Measurements from ENCODE around the gene DUSP28. TPM values are rescaled to one million over a fixed set of nuclear protein-coding genes. Genes with fewer than 3 reads are reported as not detected.

The DUSP28 gene
- total RNA-seq, 1 experiment from 2014 or later: 2.3 TPM

GRCh38 chr2:240560084-240560479 lies at the start of gene DUSP28 (continued):
- no peak for TF ChIP-seq AFF4 (CRISPR knock-in tag; IDR thresholded peaks at IDR 0.05; ENCODE audit: borderline replicate concordance)
- peak; percentile 75 for TF ChIP-seq GABPB1 (CRISPR knock-in tag; IDR thresholded peaks at IDR 0.05)
- no peak for TF ChIP-seq RELA (CRISPR knock-in tag; IDR thresholded peaks at IDR 0.05; ENCODE audit: borderline replicate concordance)
- no peak for TF ChIP-seq ZNF416 (CRISPR knock-in tag; IDR thresholded peaks at IDR 0.05)
- TF ChIP-seq NFYB (CRISPR knock-in tag; conservative IDR thresholded peaks at IDR 0.05; ENCODE audit: low read depth): no peak
- TF ChIP-seq ZSCAN18 (CRISPR knock-in tag; IDR thresholded peaks at IDR 0.05): no peak
- peak; percentile 92 for TF ChIP-seq ZNF232 (CRISPR knock-in tag; IDR thresholded peaks at IDR 0.05)
- peak; percentile 98 for TF ChIP-seq MAX (CRISPR knock-in tag; IDR thresholded peaks at IDR 0.05)
- no peak for TF ChIP-seq RORB (CRISPR knock-in tag; IDR thresholded peaks at IDR 0.05)
- TF ChIP-seq CDX4 (CRISPR knock-in tag; IDR thresholded peaks at IDR 0.05; ENCODE audit: borderline replicate concordance): no peak
- TF ChIP-seq CREB1 (CRISPR knock-in tag; IDR thresholded peaks at IDR 0.05): peak; percentile 57; the same call in 1 of the 2 replicates

- no peak for ATAC-seq
- no peak for TF ChIP-seq MXD4 (CRISPR knock-in tag; IDR thresholded peaks at IDR 0.05; ENCODE audit: borderline replicate concordance)
- no peak for TF ChIP-seq E2F5 (CRISPR knock-in tag; IDR thresholded peaks at IDR 0.05)
- no peak for TF ChIP-seq CBFB (CRISPR knock-in tag; IDR thresholded peaks at IDR 0.05; ENCODE audit: low read depth)
- TF ChIP-seq FOXK1 (CRISPR knock-in tag; IDR thresholded peaks at IDR 0.05): no peak
- TF ChIP-seq ELF4 (CRISPR knock-in tag; IDR thresholded peaks at IDR 0.05; ENCODE audit: low read depth): no peak
- no peak for TF ChIP-seq ZNF232 (CRISPR knock-in tag; IDR thresholded peaks at IDR 0.05)
- no peak for TF ChIP-seq NR3C1 (CRISPR knock-in tag; conservative IDR thresholded peaks at IDR 0.05; ENCODE audit: low read depth)
- TF ChIP-seq SMAD4 (CRISPR knock-in tag; IDR thresholded peaks at IDR 0.05): no peak
- no peak for TF ChIP-seq ERG (CRISPR knock-in tag; IDR thresholded peaks at IDR 0.05)
- no peak for TF ChIP-seq RORB (CRISPR knock-in tag; IDR thresholded peaks at IDR 0.05)
- no peak for TF ChIP-seq HMGA2 (CRISPR knock-in tag; IDR thresholded peaks at IDR 0.05)
- TF ChIP-seq MLX (CRISPR knock-in tag; IDR thresholded peaks at IDR 0.05): no peak
- TF ChIP-seq ESRRA (CRISPR knock-in tag; IDR thresholded peaks at IDR 0.05; ENCODE audit: borderline replicate concordance): no peak
- no peak overlapping the region for H3K4me3 Mint-ChIP-seq
- no peaks in the 10 kb centered on the region for H3K27me3 Mint-ChIP-seq (ENCODE audit: low read depth)
- H3K4me1 Mint-ChIP-seq: no peaks in the 10 kb centered on the region
- no peak for DNase-seq (ENCODE audit: low spot score)
- ChIA-PET CTCF (interaction anchor here (0.7 kb wide), 1 partner anchor 42 kb away, joined by 3 read pairs; no protein-coding TSS in a partner anchor), POLR2A (no interaction called here)
- H3K9me3 Mint-ChIP-seq: no peaks in the 10 kb centered on the region
- no peaks in the 10 kb centered on the region for H3K36me3 Mint-ChIP-seq
- no peak overlapping the region for H3K27ac Mint-ChIP-seq
Observed at GRCh38 chr2:240510513-240511210, 49.5 kb upstream of the DUSP28 start.

Measured in WTC11 (cell line).